H1 (cell line): Measurements from ENCODE around the gene MYPN. TPM values are rescaled to one million over a fixed set of nuclear protein-coding genes. Genes with fewer than 3 reads are reported as not detected.

Experiments used
- CTCF ChIA-PET: fragments of 300-600 bp; sonication (Branson Sonifier 250); formaldehyde crosslinking; loops from one replicate; lab custom pipeline; 2021; ENCODE audit not compliant: partially characterized antibody; lab: Charles Lee
- POLR2A ChIA-PET: fragments of 300-600 bp; sonication (Branson Sonifier 250); formaldehyde crosslinking; loops from one replicate; lab custom pipeline; 2021; ENCODE audit warnings: inconsistent platforms; ENCODE audit not compliant: partially characterized antibody; lab: Charles Lee
- DNase-seq, 2 experiments: peaks; one replicate each; pipeline versions ENCODE4 v3.0.0 to v3.0.0-alpha.2; 2010 to 2022; ENCODE audit warnings: low spot score in 2 of 2, low read depth in 1 of 2, mixed read lengths in 1 of 2
- FAIRE-seq: peaks from 2 replicates; lab custom pipeline; 2011; peaks lifted over from hg19 to GRCh38; lab: Jason Lieb, UNC
- H2AFZ ChIP-seq: 2 replicates; pipeline ENCODE4 v1.8.1; 2012; ENCODE audit warnings: low read length, inconsistent platforms
- H2AK5ac ChIP-seq: 2 replicates; pipeline ENCODE4 v1.6.1; 2013; ENCODE audit warnings: low read depth, low read length
- H2BK120ac ChIP-seq: replicated peaks from 2 replicates; pipeline ENCODE3; 2013; ENCODE audit warnings: low read depth, low read length, inconsistent platforms
- H2BK12ac ChIP-seq: 2 replicates; pipeline ENCODE4 v1.6.1; 2013; ENCODE audit warnings: low read depth, low read length
- H2BK15ac ChIP-seq: 2 replicates; pipeline ENCODE4 v1.6.1; 2013; ENCODE audit warnings: low read length
- H2BK20ac ChIP-seq: 2 replicates; pipeline ENCODE4 v1.6.1; 2013; ENCODE audit warnings: low read length
- H2BK5ac ChIP-seq: 2 replicates; pipeline ENCODE4 v1.6.1; 2013; ENCODE audit warnings: low read depth, low read length
- H3K14ac ChIP-seq: 2 replicates; pipeline ENCODE4 v1.6.1; 2013; ENCODE audit warnings: inconsistent platforms; ENCODE audit not compliant: insufficient read length
- H3K18ac ChIP-seq: 2 replicates; pipeline ENCODE4 v1.6.1; 2013; ENCODE audit warnings: low read length; ENCODE audit errors: extremely low read depth
- H3K23ac ChIP-seq: 2 replicates; pipeline ENCODE4 v1.6.1; 2013; ENCODE audit warnings: inconsistent platforms; ENCODE audit not compliant: insufficient read length
- H3K23me2 ChIP-seq: 2 replicates; pipeline ENCODE4 v1.6.1; 2013; ENCODE audit warnings: low read depth, low read length
- H3K27ac ChIP-seq: 2 replicates; pipeline ENCODE4 v1.6.1; 2011; ENCODE audit warnings: low read depth, low read length, inconsistent platforms
- H3K27me3 ChIP-seq, 4 experiments: replicated peaks in 1 of 4; 1 replicate in 1 of 4; 2 replicates in 3 of 4; pipeline versions ENCODE4 v1.6.1 to v1.8.1; 2011 to 2013; ENCODE audit warnings: low read length in 3 of 4, mild to moderate bottlenecking in 3 of 4, inconsistent platforms in 2 of 4, mixed read lengths in 2 of 4, moderate library complexity in 1 of 4; ENCODE audit not compliant: control insufficient read depth in 3 of 4, insufficient read depth in 3 of 4; ENCODE audit errors: extremely low read depth in 1 of 4
- H3K36me3 ChIP-seq, 4 experiments: 2 replicates each; pipeline versions ENCODE4 v1.6.1 to v1.8.1; 2011 to 2013; ENCODE audit warnings: mild to moderate bottlenecking in 4 of 4, low read length in 3 of 4, moderate library complexity in 2 of 4, control low read depth in 1 of 4, inconsistent platforms in 1 of 4; ENCODE audit not compliant: insufficient read depth in 4 of 4, control insufficient read depth in 2 of 4
- H3K4ac ChIP-seq: replicated peaks from 2 replicates; pipeline ENCODE3; 2013; ENCODE audit warnings: low read length, low read depth, mixed read lengths, inconsistent platforms; ENCODE audit not compliant: insufficient read length
- H3K4me1 ChIP-seq, 4 experiments: replicated peaks in 1 of 4; 1 replicate in 1 of 4; 2 replicates in 3 of 4; pipeline versions ENCODE4 v1.6.1 to v1.8.1; 2011 to 2013; ENCODE audit warnings: low read length in 3 of 4, inconsistent platforms in 2 of 4, mixed read lengths in 1 of 4; ENCODE audit not compliant: insufficient read depth in 4 of 4, control insufficient read depth in 3 of 4
- H3K4me2 ChIP-seq, 2 experiments: 2 replicates each; pipeline versions ENCODE4 v1.6.1 to v1.8.1; 2011 to 2013; ENCODE audit warnings: low read depth in 2 of 2, low read length in 2 of 2, control low read depth in 1 of 2, inconsistent platforms in 1 of 2, mild to moderate bottlenecking in 1 of 2; ENCODE audit not compliant: insufficient read depth in 1 of 2
- H3K4me3 ChIP-seq, 4 experiments: fragments of 200-600, 300-600 bp in 1 of 4; sonication (generic), shearing (Covaris generic), sonication (Bioruptor Twin) in 1 of 4; 2 replicates each; pipeline versions ENCODE4 v1.5.1 to v1.8.1; 2011 to 2016; ENCODE audit warnings: low read length in 4 of 4, low read depth in 3 of 4, control low read depth in 2 of 4, inconsistent platforms in 2 of 4, mild to moderate bottlenecking in 2 of 4, mixed read lengths in 1 of 4, moderate library complexity in 1 of 4; ENCODE audit not compliant: insufficient read depth in 2 of 4; ENCODE audit errors: extremely low read depth in 1 of 4
- H3K56ac ChIP-seq: replicated peaks from 2 replicates; pipeline ENCODE3; 2013; ENCODE audit warnings: low read depth, mild to moderate bottlenecking, mixed read lengths, low read length, inconsistent platforms; ENCODE audit not compliant: insufficient read length
- H3K79me1 ChIP-seq: 2 replicates; pipeline ENCODE4 v1.6.1; 2013; ENCODE audit warnings: low read depth, low read length, control low read depth
- H3K79me2 ChIP-seq, 2 experiments: 2 replicates each; pipeline versions ENCODE4 v1.6.1 to v1.8.1; 2012 to 2013; ENCODE audit warnings: low read length in 2 of 2, mild to moderate bottlenecking in 2 of 2, inconsistent platforms in 1 of 2; ENCODE audit not compliant: insufficient read depth in 2 of 2, control insufficient read depth in 1 of 2
- H3K9ac ChIP-seq, 4 experiments: replicated peaks in 1 of 4; 1 replicate in 1 of 4; 2 replicates in 3 of 4; pipeline versions ENCODE4 v1.6.1 to v1.8.1; 2011 to 2013; ENCODE audit warnings: low read depth in 3 of 4, low read length in 3 of 4, control low read depth in 2 of 4, mild to moderate bottlenecking in 2 of 4, moderate library complexity in 2 of 4, inconsistent platforms in 1 of 4; ENCODE audit errors: extremely low read depth in 1 of 4
- H3K9me3 ChIP-seq, 2 experiments: 2 replicates each; pipeline versions ENCODE4 v1.6.1 to v1.8.1; 2012 to 2013; ENCODE audit warnings: mild to moderate bottlenecking in 2 of 2, moderate library complexity in 2 of 2, control low read depth in 1 of 2, inconsistent platforms in 1 of 2, low read depth in 1 of 2, low read length in 1 of 2, mixed read lengths in 1 of 2; ENCODE audit not compliant: insufficient read depth in 2 of 2
- H4K20me1 ChIP-seq, 2 experiments: replicated peaks in 1 of 2; 2 replicates each; pipeline versions ENCODE3 to v1.8.1; 2011 to 2013; ENCODE audit warnings: inconsistent platforms in 2 of 2, low read length in 2 of 2, mild to moderate bottlenecking in 1 of 2; ENCODE audit not compliant: insufficient read depth in 2 of 2, control insufficient read depth in 1 of 2
- H4K5ac ChIP-seq: 2 replicates; pipeline ENCODE4 v1.6.1; 2013; ENCODE audit warnings: low read length, low read depth, mixed read lengths, inconsistent platforms; ENCODE audit not compliant: insufficient read length
- H4K8ac ChIP-seq: 2 replicates; pipeline ENCODE4 v1.8.0; 2013; ENCODE audit warnings: mild to moderate bottlenecking, moderate library complexity, low read length, inconsistent platforms; ENCODE audit not compliant: insufficient read depth; ENCODE audit errors: extremely low read depth
- H4K91ac ChIP-seq: replicated peaks from 2 replicates; pipeline ENCODE3; 2013; ENCODE audit warnings: low read length, mixed read lengths, inconsistent platforms; ENCODE audit not compliant: insufficient read length
- ATF2 ChIP-seq: IDR thresholded peaks from 2 replicates; pipeline ENCODE4 v1.6.1; 2012; ENCODE audit warnings: low read length, inconsistent platforms
- ATF3 ChIP-seq: IDR thresholded peaks from 2 replicates; pipeline ENCODE4 v1.6.1; 2011; ENCODE audit warnings: low read depth, mild to moderate bottlenecking, low read length; ENCODE audit not compliant: insufficient read depth
- CBX8 ChIP-seq: fragments of 300-800, 300-1000 bp; sonication (generic); IDR thresholded peaks from 2 replicates; pipeline ENCODE4 v1.7.1; 2016; ENCODE audit warnings: low read depth, low read length, borderline replicate concordance
- CHD1 ChIP-seq: IDR thresholded peaks from 2 replicates; pipeline ENCODE4 v1.6.1; 2012; ENCODE audit warnings: low read depth, low read length, improper control_type of control experiment
- CHD2 ChIP-seq: IDR thresholded peaks from 2 replicates; pipeline ENCODE4 v1.6.1; 2012; ENCODE audit warnings: low read length, improper control_type of control experiment
- JUN ChIP-seq: IDR thresholded peaks from 2 replicates; pipeline ENCODE4 v1.6.1; 2011; ENCODE audit warnings: low read depth, mild to moderate bottlenecking, improper control_type of control experiment, low read length
- KDM4A ChIP-seq: IDR thresholded peaks from one replicate; pipeline ENCODE4 v1.7.1; 2012; ENCODE audit warnings: low read depth, mild to moderate bottlenecking, moderate library complexity, low read length, inconsistent platforms; ENCODE audit not compliant: severe bottlenecking
- RBBP5 ChIP-seq: IDR thresholded peaks from 2 replicates; pipeline ENCODE4 v1.7.1; 2012; ENCODE audit warnings: low read depth, mild to moderate bottlenecking, inconsistent platforms, low read length, moderate library complexity, borderline replicate concordance
- RNF2 ChIP-seq: fragments of 200-900, 300-1000 bp; sonication (generic); IDR thresholded peaks from 2 replicates; pipeline ENCODE4 v1.7.1; 2016; ENCODE audit warnings: borderline replicate concordance, low read depth, mild to moderate bottlenecking, antibody characterized with exemption, low read length; ENCODE audit not compliant: poor library complexity, severe bottlenecking; ENCODE audit errors: missing control alignments
- SP1 ChIP-seq: IDR thresholded peaks from 2 replicates; pipeline ENCODE4 v1.6.1; 2011; ENCODE audit warnings: low read depth, low read length
- whole genome bisulfite sequencing, 2 experiments: shearing (Covaris generic) in 1 of 2; methylation state at CpG; one replicate each; pipeline versions ENCODE4 v1.1.6 to v1.1.7; 2013 to 2015; ENCODE audit warnings: low lambda C conversion rate in 2 of 2, mixed read lengths in 2 of 2, inconsistent platforms in 1 of 2, low coverage in 1 of 2, missing lambda C conversion rate in 1 of 2; ENCODE audit not compliant: insufficient replicate concordance in 2 of 2, insufficient coverage in 1 of 2, insufficient read length in 1 of 2; ENCODE audit errors: extremely low coverage in 1 of 2, missing lambda C conversion rate in 1 of 2; 5-methylcytosine and 5-hydroxymethylcytosine counted together
- polyA plus RNA-seq, 7 experiments: library from polyadenylated mRNA; depleted of rRNA in 3 of 7; stranded (reverse) in 5 of 7; unstranded in 2 of 7; fragments of >200 nt in 5 of 7; fragments of 200-250 nt in 2 of 7; gene quantifications; 1 replicate in 5 of 7; 2 replicates in 1 of 7; 4 replicates in 1 of 7; pipeline versions ENCODE4 v1.2.1 to v1.2.3, GENCODE V29; 2011 to 2013; ENCODE audit warnings: missing spikeins in 2 of 7, mixed read lengths in 2 of 7
- total RNA-seq: library from RNA; stranded (reverse); fragmentation: NEBNext Ultra II Directional; extraction: Animal tissue kit (Norgen Biotek cat#: 25700); gene quantifications from 2 replicates; pipeline ENCODE4 v1.2.1, GENCODE V29; 2021

The MYPN gene
- total and polyA plus RNA-seq, 2 of the 8 experiments (the other 6 are each of a cell fraction or from before 2014, with no cell fraction given), result not detected

- FAIRE-seq (no peak), DNase-seq (no peak)
- Histone ChIP-seq H4K5ac (no peak overlapping the region), H2AK5ac (no peak overlapping the region), H3K14ac (no peak overlapping the region), H3K18ac (no peak overlapping the region), H3K4ac (no peak overlapping the region), H3K36me3 (no peaks in the 10 kb centered on the region), H2BK120ac (no peak overlapping the region), H2AFZ (no peak overlapping the region), H3K4me1 (no peaks in the 10 kb centered on the region), H3K4me3 (no peak overlapping the region), H4K8ac (no peak overlapping the region), H3K23me2 (no peaks in the 10 kb centered on the region), H4K20me1 (no peaks in the 10 kb centered on the region), H2BK15ac (no peak overlapping the region), H3K9ac (no peak overlapping the region), H3K27me3 (no peaks in the 10 kb centered on the region), H4K91ac (no peak overlapping the region), H3K27ac (no peak overlapping the region), H3K79me1 (no peaks in the 10 kb centered on the region), H3K4me2 (no peak overlapping the region), H2BK5ac (no peak overlapping the region), H3K79me2 (no peaks in the 10 kb centered on the region), H2BK20ac (no peak overlapping the region), H3K23ac (no peak overlapping the region), H3K56ac (no peak overlapping the region), H2BK12ac (no peak overlapping the region), H3K9me3 (no peaks in the 10 kb centered on the region)
- 98% methylated on average over 11 of the region's 11 CpGs; no CpG with 5 or more reads in 1 of the 2 experiments for WGBS, 2 experiments
- ChIA-PET POLR2A (no interaction called here), CTCF (interaction anchor here (0.8 kb wide), 1 partner anchor 47 kb away, joined by 3 read pairs; no protein-coding TSS in a partner anchor)
- TF ChIP-seq JUN (no peak), CBX8 (no peak), RNF2 (no peak), RBBP5 (no peak), CHD2 (no peak), ATF2 (no peak), ATF3 (no peak), SP1 (no peak), KDM4A (no peak), CHD1 (no peak)
These were observed 635 bp upstream of the MYPN start for GRCh38 chr10:68108653-68109052.
